SU-DHL-6 (cell line): Measurements from ENCODE around the gene KCNH1.

ENCODE experiments used
- EZH2phosphoT487 ChIP-seq: fragments of 200-600 bp; sonication (generic), shearing (Covaris generic); conservative IDR thresholded peaks from 2 replicates; pipeline ENCODE4 v1.6.1; 2018; ENCODE audit warnings: mild to moderate bottlenecking, antibody characterized with exemption, low read length, moderate library complexity, mixed read lengths
- TF ChIP-seq, protein P1 (sequence below): fragments of 200-600 bp; sonication (generic); IDR thresholded peaks from one replicate; pipeline ENCODE4 v1.5.1; 2017; ENCODE audit warnings: antibody characterized with exemption, mild to moderate bottlenecking, low read length, moderate library complexity; ENCODE audit not compliant: insufficient read depth, poor library complexity, severe bottlenecking

DNA sequence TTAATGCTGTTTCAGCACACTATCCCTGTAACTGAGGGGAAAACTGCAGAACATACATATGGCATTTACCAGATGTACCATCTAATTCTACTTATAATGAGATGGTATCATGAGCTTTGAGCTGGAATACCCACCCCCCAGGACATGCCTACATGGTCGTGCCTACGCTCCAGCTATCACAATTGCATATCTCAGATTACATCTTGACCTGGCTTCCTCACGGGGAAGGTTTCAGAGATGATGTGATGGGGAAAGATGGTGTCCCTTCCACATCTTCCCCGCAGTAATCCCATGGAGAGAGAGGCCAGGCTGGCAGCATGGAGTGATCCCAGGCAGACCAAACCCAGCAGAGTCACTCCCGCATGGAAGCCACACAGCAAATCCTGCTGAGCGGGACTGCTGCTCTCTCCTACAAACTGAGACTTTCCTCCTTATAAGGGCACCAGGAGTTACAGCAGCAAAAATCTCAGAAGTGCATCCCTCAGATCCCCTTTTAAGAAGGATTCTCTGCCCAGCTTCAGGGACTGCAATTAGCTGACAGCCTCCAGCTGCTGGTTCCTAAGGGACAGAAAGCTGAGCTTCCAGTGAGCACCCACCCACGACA, 67.1 kb downstream of the KCNH1 start:
- TF ChIP-seq, protein P1, sequence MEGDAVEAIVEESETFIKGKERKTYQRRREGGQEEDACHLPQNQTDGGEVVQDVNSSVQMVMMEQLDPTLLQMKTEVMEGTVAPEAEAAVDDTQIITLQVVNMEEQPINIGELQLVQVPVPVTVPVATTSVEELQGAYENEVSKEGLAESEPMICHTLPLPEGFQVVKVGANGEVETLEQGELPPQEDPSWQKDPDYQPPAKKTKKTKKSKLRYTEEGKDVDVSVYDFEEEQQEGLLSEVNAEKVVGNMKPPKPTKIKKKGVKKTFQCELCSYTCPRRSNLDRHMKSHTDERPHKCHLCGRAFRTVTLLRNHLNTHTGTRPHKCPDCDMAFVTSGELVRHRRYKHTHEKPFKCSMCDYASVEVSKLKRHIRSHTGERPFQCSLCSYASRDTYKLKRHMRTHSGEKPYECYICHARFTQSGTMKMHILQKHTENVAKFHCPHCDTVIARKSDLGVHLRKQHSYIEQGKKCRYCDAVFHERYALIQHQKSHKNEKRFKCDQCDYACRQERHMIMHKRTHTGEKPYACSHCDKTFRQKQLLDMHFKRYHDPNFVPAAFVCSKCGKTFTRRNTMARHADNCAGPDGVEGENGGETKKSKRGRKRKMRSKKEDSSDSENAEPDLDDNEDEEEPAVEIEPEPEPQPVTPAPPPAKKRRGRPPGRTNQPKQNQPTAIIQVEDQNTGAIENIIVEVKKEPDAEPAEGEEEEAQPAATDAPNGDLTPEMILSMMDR: no peak
- no peak for TF ChIP-seq EZH2phosphoT487
